ENCODE measurements around the gene SKIDA1.

GRCh38 chr10:21519941-21520436 lies 5.5 kb downstream of the SKIDA1 start:
- no peak for TF ChIP-seq CTCF (conservative IDR thresholded peaks at IDR 0.05; ENCODE audit: low read depth in 2 of 2)
- no peak for TF ChIP-seq EZH2 (IDR thresholded peaks at IDR 0.05; ENCODE audit: low read depth, unreplicated experiment)
- TF ChIP-seq JUNB (IDR thresholded peaks at IDR 0.05; ENCODE audit: unreplicated experiment) = no peak
- TF ChIP-seq REST (IDR thresholded peaks at IDR 0.05; ENCODE audit: unreplicated experiment) = no peak
- TF ChIP-seq POLR2AphosphoS5 (IDR thresholded peaks at IDR 0.05; ENCODE audit: low read depth) = no peak
- TF ChIP-seq CREB1 (CRISPR knock-in tag; IDR thresholded peaks at IDR 0.05; ENCODE audit: low read depth) = no peak
- TF ChIP-seq EZH2phosphoT487 (IDR thresholded peaks at IDR 0.05; ENCODE audit: unreplicated experiment) = no peak
